Lung (tissue), 12 donors: ENCODE measurements around the gene TRIM44. TPM values are rescaled to one million over a fixed set of nuclear protein-coding genes. Genes with fewer than 3 reads are reported as not detected.

Experiments used
- ATAC-seq: fragments of 200-7000 bp; cut with Tn5 transposase; one replicate; pipeline ENCODE4 v1.9.1; 2020; ENCODE audit warnings: moderate number of reproducible peaks; ENCODE audit not compliant: insufficient read depth, low FRiP score
- DNase-seq, 3 donors: peaks; one replicate each; pipeline ENCODE4 v3.0.0-alpha.2; 2013 to 2017
- H3K27ac ChIP-seq, 2 donors: one replicate each; pipeline ENCODE4 v1.5.1; 2013; ENCODE audit warnings: mild to moderate bottlenecking in 2 of 2, moderate library complexity in 2 of 2, control low read depth in 1 of 2, inconsistent platforms in 1 of 2, low read depth in 1 of 2, low read length in 1 of 2
- H3K27me3 ChIP-seq, 3 donors: one replicate each; pipeline ENCODE4 v1.5.1; 2013; ENCODE audit warnings: low read length in 2 of 3; ENCODE audit not compliant: control insufficient read depth in 3 of 3, insufficient read depth in 3 of 3
- H3K36me3 ChIP-seq, 4 donors: one replicate each; pipeline ENCODE4 v1.5.1; 2013; ENCODE audit warnings: low read length in 4 of 4, mild to moderate bottlenecking in 1 of 4, moderate library complexity in 1 of 4; ENCODE audit not compliant: control insufficient read depth in 4 of 4, insufficient read depth in 4 of 4
- H3K4me1 ChIP-seq, 5 donors: one replicate each; pipeline ENCODE4 v1.5.1; 2013; ENCODE audit warnings: low read length in 5 of 5, mild to moderate bottlenecking in 2 of 5, moderate library complexity in 1 of 5; ENCODE audit not compliant: control insufficient read depth in 5 of 5, insufficient read depth in 5 of 5
- H3K4me3 ChIP-seq: one replicate; pipeline ENCODE4 v1.5.1; 2013; ENCODE audit warnings: mild to moderate bottlenecking, control low read depth, moderate library complexity
- H3K9ac ChIP-seq, 2 donors: one replicate each; pipeline ENCODE4 v1.5.1; 2013; ENCODE audit warnings: low read length in 2 of 2, control low read depth in 1 of 2; ENCODE audit not compliant: insufficient read depth in 1 of 2
- H3K9me3 ChIP-seq, 4 donors: one replicate each; pipeline ENCODE4 v1.5.1; 2013; ENCODE audit warnings: low read length in 3 of 4, mild to moderate bottlenecking in 1 of 4, moderate library complexity in 1 of 4; ENCODE audit not compliant: control insufficient read depth in 4 of 4, insufficient read depth in 3 of 4
- CTCF ChIP-seq: IDR thresholded peaks from 2 replicates; pipeline ENCODE4 v1.5.1; 2012; ENCODE audit warnings: mild to moderate bottlenecking; ENCODE audit errors: control extremely low read depth, extremely low read depth
- WGBS, 2 donors: extraction: QIAGEN DNeasy Blood & Tissue Kit; methylation state at CpG; one replicate each; pipeline ENCODE4 v1.1.7; 2013; 5-methylcytosine and 5-hydroxymethylcytosine counted together
- polyA plus RNA-seq, 2 donors: library from polyadenylated mRNA; stranded (reverse); fragments of 200-250 nt; gene quantifications; one replicate each; pipeline ENCODE4 v1.2.1, GENCODE V29; 2013
- total RNA-seq, 2 donors: library from RNA; depleted of rRNA in 1 of 2; stranded (reverse); fragments of >200 nt in 1 of 2; gene quantifications; one replicate each; pipeline ENCODE4 v1.2.1, GENCODE V29; 2014 to 2021
- donor health status: control.
- donor health status: control.
- donor health status: Bipolar disorder and iron deficiency.
- donor health status: healthy.
- donor health status: DM: yes; HTN: yes; CAD: no.

Gene TRIM44
- total and polyA plus RNA-seq, 4 donors: 9.1 to 62.2 (median 22.7) TPM

GRCh38 chr11:35846874-35847273 lies 184.3 kb downstream of the TRIM44 start:
- no peak for TF ChIP-seq CTCF
- Histone ChIP-seq H3K4me1 (peaks cover 0 to 10% (median 0%) of the 10 kb centered on the region in 5 donors), H3K9ac (no peak overlapping the region), H3K27ac (no peak overlapping the region), H3K4me3 (no peak overlapping the region), H3K36me3 (no peaks in the 10 kb centered on the region), H3K27me3 (no peaks in the 10 kb centered on the region), H3K9me3 (peaks cover 0 to 1% (median 0%) of the 10 kb centered on the region in 4 donors)
- ATAC-seq: no peak
- 96 to 98% methylated on average over 5 of the region's 5 CpGs for WGBS, 2 donors
- no peak for DNase-seq

GRCh38 chr11:35847473-35847872 lies 184.9 kb downstream of the TRIM44 start:
- Histone ChIP-seq H3K9ac (no peak overlapping the region), H3K36me3 (no peaks in the 10 kb centered on the region), H3K4me3 (no peak overlapping the region), H3K27me3 (no peaks in the 10 kb centered on the region), H3K9me3 (peaks cover 0 to 1% (median 0%) of the 10 kb centered on the region in 4 donors), H3K4me1 (peaks cover 0 to 16% (median 0%) of the 10 kb centered on the region in 5 donors), H3K27ac (no peak overlapping the region)
- DNase-seq (no peak), ATAC-seq (no peak)
- 75 to 79% methylated on average over 2 of the region's 2 CpGs for WGBS, 2 donors
- TF ChIP-seq CTCF: no peak

- ATAC-seq: no peak
- WGBS, 2 donors: 63 to 67% methylated on average over 4 of the region's 4 CpGs
- no peak for TF ChIP-seq CTCF
Observed at GRCh38 chr11:35848616-35849015, 186.0 kb downstream of the TRIM44 start.

GRCh38 chr11:35850191-35850590 lies 187.6 kb downstream of the TRIM44 start:
- WGBS, 2 donors: 94 to 97% methylated on average over 7 of the region's 7 CpGs
- Histone ChIP-seq H3K4me1 (peaks cover 0 to 28% (median 4%) of the 10 kb centered on the region in 5 donors), H3K27ac (no peak overlapping the region), H3K27me3 (no peaks in the 10 kb centered on the region), H3K36me3 (no peaks in the 10 kb centered on the region), H3K9me3 (peaks cover 0 to 1% (median 0%) of the 10 kb centered on the region in 4 donors), H3K4me3 (no peak overlapping the region), H3K9ac (no peak overlapping the region)
- ATAC-seq (no peak), DNase-seq (no peak)
- no peak for TF ChIP-seq CTCF

More at GRCh38 chr11:35848616-35849015, 186.0 kb downstream of the TRIM44 start:
- no peak overlapping the region for H3K4me3 ChIP-seq
- peak in 2 of 3 donors; percentile 28 to 60 for DNase-seq
- no peaks in the 10 kb centered on the region for H3K27me3 ChIP-seq
- no peak overlapping the region for H3K9ac ChIP-seq
- peaks cover 0 to 1% (median 0%) of the 10 kb centered on the region in 4 donors for H3K9me3 ChIP-seq
- peaks cover 0 to 16% (median 0%) of the 10 kb centered on the region in 5 donors for H3K4me1 ChIP-seq
- H3K27ac ChIP-seq: no peak overlapping the region
- H3K36me3 ChIP-seq: no peaks in the 10 kb centered on the region
